ENCODE measurements around the gene TENM3.

GRCh38 chr4:182593402-182593801, 350.2 kb downstream of the TENM3 start:
- TF ChIP-seq CTCF (IDR thresholded peaks at IDR 0.05; ENCODE audit: insufficient read depth, low read length, poor library complexity, severe bottlenecking) (no peak), EZH2phosphoT487 (conservative IDR thresholded peaks at IDR 0.05; ENCODE audit: low read length) (no peak)
